B cell (primary cell): ENCODE results near the gene RAMAC. TPM values are rescaled to one million over a fixed set of nuclear protein-coding genes. Genes with fewer than 3 reads are reported as not detected.

Experiments
- ATAC-seq: fragments of 200-7000 bp; cut with Tn5 transposase; one replicate; pipeline ENCODE4 v1.10.0; 2021; ENCODE audit warnings: low read depth, mild to moderate bottlenecking, moderate number of reproducible peaks, moderate library complexity
- CTCF ChIA-PET: fragments of 350-600 bp; sonication (Branson Sonifier 250); formaldehyde crosslinking; loops from one replicate; lab custom pipeline; 2021; ENCODE audit warnings: antibody characterized with exemption, inconsistent platforms; lab: Charles Lee
- POLR2A ChIA-PET: fragments of 350-600 bp; sonication (Branson Sonifier 250); formaldehyde crosslinking; loops from one replicate; lab custom pipeline; 2021; ENCODE audit warnings: antibody characterized with exemption; lab: Charles Lee
- DNase-seq: peaks from one replicate; pipeline ENCODE4 v3.0.0; 2013
- H2AFZ ChIP-seq: 2 replicates; pipeline ENCODE4 v1.6.1; 2012; ENCODE audit warnings: mild to moderate bottlenecking, low read depth, low read length; ENCODE audit not compliant: insufficient read depth, poor library complexity, severe bottlenecking
- H3K27ac ChIP-seq, 2 donors: 1 replicate in 1 of 2; 2 replicates in 1 of 2; pipeline ENCODE4 v1.5.1; 2012 to 2013; ENCODE audit warnings: low read length in 2 of 2, mild to moderate bottlenecking in 2 of 2, moderate library complexity in 1 of 2
- H3K27me3 ChIP-seq, 4 experiments: fragments of 200-600 bp in 1 of 4; sonication (generic) in 1 of 4; replicated peaks in 1 of 4; 1 replicate in 2 of 4; 2 replicates in 2 of 4; pipeline versions ENCODE4 v1.6.1 to v1.7.0; 2013 to 2016; ENCODE audit warnings: low read length in 3 of 4, mild to moderate bottlenecking in 2 of 4, mixed read lengths in 1 of 4, moderate library complexity in 1 of 4; ENCODE audit not compliant: insufficient read depth in 4 of 4, control insufficient read depth in 3 of 4; ENCODE audit errors: control extremely low read depth in 1 of 4
- H3K36me3 ChIP-seq, 2 experiments: replicated peaks in 1 of 2; 1 replicate in 1 of 2; 2 replicates in 1 of 2; pipeline versions ENCODE4 v1.6.1 to v1.7.1; 2013; ENCODE audit warnings: low read length in 1 of 2; ENCODE audit not compliant: insufficient read depth in 2 of 2, control insufficient read depth in 1 of 2; ENCODE audit errors: control extremely low read depth in 1 of 2, extremely low read depth in 1 of 2
- H3K4me1 ChIP-seq, 2 donors: fragments of 200-600 bp in 1 of 2; sonication (generic) in 1 of 2; 1 replicate in 1 of 2; 2 replicates in 1 of 2; pipeline versions ENCODE4 v1.5.1 to v1.6.1; 2013 to 2017; ENCODE audit warnings: low read length in 2 of 2; ENCODE audit not compliant: control insufficient read depth in 2 of 2, insufficient read depth in 2 of 2
- H3K4me2 ChIP-seq: replicated peaks from 2 replicates; pipeline ENCODE3; 2012; ENCODE audit warnings: mild to moderate bottlenecking, low read depth, low read length; ENCODE audit not compliant: poor library complexity, severe bottlenecking
- H3K4me3 ChIP-seq, 5 experiments: fragments of 200-600 bp in 1 of 5; sonication (generic) in 1 of 5; 1 replicate in 3 of 5; 2 replicates in 2 of 5; pipeline versions ENCODE4 v1.5.1 to v1.7.0; 2011 to 2016; ENCODE audit warnings: low read length in 4 of 5, mild to moderate bottlenecking in 4 of 5, low read depth in 2 of 5, control low read depth in 1 of 5, moderate library complexity in 1 of 5; ENCODE audit not compliant: insufficient read depth in 1 of 5; ENCODE audit errors: control extremely low read depth in 1 of 5, extremely low read depth in 1 of 5
- H3K79me2 ChIP-seq: fragments of 200-600 bp; sonication (generic); one replicate; pipeline ENCODE4 v1.6.0; 2016; ENCODE audit warnings: low read length; ENCODE audit not compliant: control insufficient read depth, insufficient read depth
- H3K9ac ChIP-seq: fragments of 200-600 bp; sonication (generic); 2 replicates; pipeline ENCODE4 v1.6.1; 2017; ENCODE audit warnings: mild to moderate bottlenecking, low read length, moderate library complexity
- H3K9me3 ChIP-seq, 3 donors: one replicate each; pipeline versions ENCODE4 v1.6.1 to v1.7.1; 2013; ENCODE audit warnings: low read length in 2 of 3; ENCODE audit not compliant: control insufficient read depth in 2 of 3, insufficient read depth in 1 of 3; ENCODE audit errors: control extremely low read depth in 1 of 3
- H4K20me1 ChIP-seq: 2 replicates; pipeline ENCODE4 v1.6.0; 2012; ENCODE audit warnings: mild to moderate bottlenecking, low read length; ENCODE audit not compliant: insufficient read depth, control insufficient read depth, poor library complexity, severe bottlenecking
- H3K27ac Mint-ChIP-seq: one replicate; pipeline ENCODE4 v1.8.0; 2021; ENCODE audit warnings: mixed read lengths
- H3K27me3 Mint-ChIP-seq: one replicate; pipeline ENCODE4 v1.8.0; 2021; ENCODE audit warnings: mixed read lengths
- H3K4me1 Mint-ChIP-seq: one replicate; pipeline ENCODE4 v1.8.0; 2021; ENCODE audit warnings: mixed read lengths
- H3K4me3 Mint-ChIP-seq: one replicate; pipeline ENCODE4 v1.8.0; 2021; ENCODE audit warnings: mixed read lengths
- H3K9me3 Mint-ChIP-seq: one replicate; pipeline ENCODE4 v1.8.0; 2022; ENCODE audit warnings: mixed read lengths; ENCODE audit not compliant: insufficient read depth
- CTCF ChIP-seq: fragments of 200-600 bp; IDR thresholded peaks from one replicate; pipeline ENCODE4 v1.8.0; 2022; ENCODE audit warnings: antibody characterized with exemption, mild to moderate bottlenecking
- EZH2 ChIP-seq: IDR thresholded peaks from 2 replicates; pipeline ENCODE4 v1.6.1; 2012; ENCODE audit warnings: borderline replicate concordance, low read depth, mild to moderate bottlenecking, moderate library complexity, low read length; ENCODE audit not compliant: insufficient read depth, poor library complexity, severe bottlenecking
- WGBS: methylation state at CpG from one replicate; pipeline ENCODE4 v1.1.5; 2013; ENCODE audit warnings: missing lambda C conversion rate; ENCODE audit not compliant: insufficient coverage; 5-methylcytosine and 5-hydroxymethylcytosine counted together
- intact Hi-C: fragments of 100-400 bp; cut with micrococcal nuclease; formaldehyde crosslinking; loops from one replicate; pipeline ENCODE4 v1.10.0; 2022
- polyA plus RNA-seq: library from polyadenylated mRNA; depleted of rRNA; stranded (reverse); fragments of >200 nt; gene quantifications from 2 replicates; pipeline ENCODE4 v1.2.3, GENCODE V29; 2012
- total RNA-seq, 2 donors: library from RNA; stranded (reverse); fragments of 120-200 nt in 1 of 2; gene quantifications; 1 replicate in 1 of 2; 2 replicates in 1 of 2; pipeline versions ENCODE4 v1.2.3 to v1.2.4, GENCODE V29; 2013 to 2022

The RAMAC gene
- total and polyA plus RNA-seq, 2 donors (not counting 1 experiment from before 2014, with no cell fraction given): 7.7 to 20.2 TPM

GRCh38 chr15:83011271-83012075, 25.5 kb downstream of the RAMAC start, which contains the start of gene C15orf40:
TSS of gene C15orf40 (minus strand) at chr15:83011639. CDS start at chr15:83011607, 32 bp downstream.
- no peaks in the 10 kb centered on the region for H3K27me3 Mint-ChIP-seq
- Histone ChIP-seq H3K9me3 (no peaks in the 10 kb centered on the region), H3K4me1 (peaks cover 22 to 24% of the 10 kb centered on the region in 2 donors), H2AFZ (peak within 1 kb of the TSS; percentile 84), H3K4me3 (peak within 1 kb of the TSS; percentile 90 to 99 (median 92)), H3K27ac (peak within 1 kb of the TSS; percentile 69 to 83), H3K4me2 (peak within 1 kb of the TSS; percentile 77), H3K9ac (peak within 1 kb of the TSS; percentile 95), H4K20me1 (peaks cover 28% of the 10 kb centered on the region), H3K27me3 (no peaks in the 10 kb centered on the region), H3K79me2 (peaks cover 30% of the 10 kb centered on the region), H3K36me3 (peaks cover 0 to 30% of the 10 kb centered on the region in 2 experiments)
- peak within 1 kb of the TSS; percentile 92 for H3K27ac Mint-ChIP-seq
- ATAC-seq: peak; percentile 91
- WGBS: 2% methylated on average over 64 of the region's 64 CpGs
- intact Hi-C loops: loop anchor here (1.0 to 2.0 kb wide), 8 partner anchors 12 to 471 kb away; partner anchors contain the start of genes AP3B2, BTBD1, RAMAC and RPS17
- H3K4me3 Mint-ChIP-seq: peak within 1 kb of the TSS; percentile 96
- ChIA-PET POLR2A (interaction anchor here (0.7 to 3.2 kb wide), 5 partner anchors 25 to 471 kb away, joined by 5 to 18 read pairs (median 9); partner anchors contain the start of genes BTBD1, RAMAC and RPS17), CTCF (interaction anchor here (0.6 to 2.2 kb wide), 16 partner anchors 9 to 1560 kb away, joined by 3 to 16 read pairs (median 6); partner anchors contain the start of genes BTBD1, RAMAC, RPS17 and WHAMM)
- no peak for TF ChIP-seq EZH2
- peak; percentile 94 for DNase-seq
- H3K4me1 Mint-ChIP-seq: peaks cover 50% of the 10 kb centered on the region
- H3K9me3 Mint-ChIP-seq: no peaks in the 10 kb centered on the region

GRCh38 chr15:83012076-83012426, 26.0 kb downstream of the RAMAC start:
- CTCF ChIA-PET: interaction anchor here (0.6 to 2.2 kb wide), 14 partner anchors 9 to 1559 kb away, joined by 3 to 16 read pairs (median 6); partner anchors contain the start of genes RPS17 and WHAMM
- Histone ChIP-seq H3K27me3 (no peaks in the 10 kb centered on the region), H4K20me1 (peaks cover 22% of the 10 kb centered on the region), H3K79me2 (peaks cover 27% of the 10 kb centered on the region), H3K4me2 (peak overlapping the region; percentile 77), H2AFZ (peak overlapping the region; percentile 84), H3K36me3 (peaks cover 1 to 28% of the 10 kb centered on the region in 2 experiments), H3K4me1 (peaks cover 22 to 24% of the 10 kb centered on the region in 2 donors), H3K27ac (peak overlapping the region; percentile 69 to 83), H3K4me3 (peak overlapping the region; percentile 62 to 99 (median 92)), H3K9me3 (no peaks in the 10 kb centered on the region), H3K9ac (peak overlapping the region; percentile 95)
- whole genome bisulfite sequencing: 39% methylated on average over 9 of the region's 9 CpGs
- Mint-ChIP-seq H3K27me3 (no peaks in the 10 kb centered on the region), H3K4me1 (peaks cover 49% of the 10 kb centered on the region), H3K4me3 (peak overlapping the region; percentile 96), H3K27ac (peak overlapping the region; percentile 92), H3K9me3 (no peaks in the 10 kb centered on the region)
- DNase-seq (no peak), ATAC-seq (no peak)
- intact Hi-C loops: loop anchor here (1.0 kb wide), 1 partner anchor 11 kb away; no protein-coding TSS in a partner anchor
- TF ChIP-seq EZH2 (no peak), CTCF (no peak)
- POLR2A ChIA-PET: interaction anchor here (0.6 to 3.2 kb wide), 4 partner anchors 26 to 472 kb away, joined by 3 to 18 read pairs (median 11); partner anchors contain the start of genes BTBD1, RAMAC and RPS17
